Aorta (tissue), 5 donors: ENCODE results near the gene MAPK7. TPM values are rescaled to one million over a fixed set of nuclear protein-coding genes. Genes with fewer than 3 reads are reported as not detected.

Source experiments
- ATAC-seq: fragments of 200-7000 bp; cut with Tn5 transposase; one replicate; pipeline ENCODE4 v1.9.1; 2022; ENCODE audit warnings: moderate library complexity; ENCODE audit not compliant: low FRiP score
- DNase-seq, 2 donors: peaks; one replicate each; pipeline ENCODE4 v3.0.0-alpha.2; 2020
- H3K27ac ChIP-seq, 2 donors: one replicate each; pipeline ENCODE4 v1.5.1; 2013; ENCODE audit warnings: low read length in 2 of 2, mild to moderate bottlenecking in 2 of 2, moderate library complexity in 2 of 2, control low read depth in 1 of 2, inconsistent platforms in 1 of 2, low read depth in 1 of 2
- H3K27me3 ChIP-seq, 2 donors: one replicate each; pipeline ENCODE4 v1.6.1; 2013; ENCODE audit warnings: control low read depth in 1 of 2, low read length in 1 of 2, mild to moderate bottlenecking in 1 of 2, moderate library complexity in 1 of 2; ENCODE audit not compliant: insufficient read depth in 2 of 2, control insufficient read depth in 1 of 2
- H3K36me3 ChIP-seq, 2 donors: one replicate each; pipeline ENCODE4 v1.6.1; 2013; ENCODE audit warnings: control low read depth in 1 of 2, low read length in 1 of 2, mild to moderate bottlenecking in 1 of 2; ENCODE audit not compliant: insufficient read depth in 2 of 2, control insufficient read depth in 1 of 2
- H3K4me1 ChIP-seq, 2 donors: one replicate each; pipeline ENCODE4 v1.6.1; 2013; ENCODE audit warnings: low read length in 2 of 2, control low read depth in 1 of 2, mild to moderate bottlenecking in 1 of 2, moderate library complexity in 1 of 2; ENCODE audit not compliant: insufficient read depth in 2 of 2, control insufficient read depth in 1 of 2
- H3K4me3 ChIP-seq, 2 donors: one replicate each; pipeline ENCODE4 v1.5.1; 2013; ENCODE audit warnings: low read length in 2 of 2, control low read depth in 1 of 2, mild to moderate bottlenecking in 1 of 2
- H3K9me3 ChIP-seq: one replicate; pipeline ENCODE4 v1.6.1; 2013; ENCODE audit warnings: mild to moderate bottlenecking, low read length; ENCODE audit not compliant: control insufficient read depth
- WGBS, 2 donors: extraction: QIAGEN DNeasy Blood & Tissue Kit; methylation state at CpG; one replicate each; pipeline ENCODE4 v1.1.7; 2013; 5-methylcytosine and 5-hydroxymethylcytosine counted together
- intact Hi-C, 2 donors: fragments of 100-400 bp; cut with DNase I; formaldehyde crosslinking; loops; one replicate each; pipeline versions ENCODE4 v1.14.2 to v1.15.0; 2022
- long read RNA-seq, 2 donors: library from polyadenylated mRNA; unstranded; transcript quantifications; one replicate each; pipeline ENCODE4 v2.0.0, GENCODE V29; 2020 to 2021
- polyA plus RNA-seq, 2 donors: library from polyadenylated mRNA; stranded (reverse); fragments of 200-250 nt; gene quantifications; one replicate each; pipeline ENCODE4 v1.2.3, GENCODE V29; 2013
- total RNA-seq, 2 donors: library from RNA; stranded (reverse); fragmentation: NEBNext Ultra II Directional; extraction: Animal tissue kit (Norgen Biotek cat#: 25700); gene quantifications; one replicate each; pipeline ENCODE4 v1.2.1, GENCODE V29; 2021
- donor health status: healthy with polysubstance abuse.
- donor health status: Bipolar disorder and iron deficiency.
- donor health status: DM: no; HTN: no; CAD: no.
- donor health status: DM: no; HTN: no; CAD: no.
- donor health status: DM: yes; HTN: yes; CAD: no.

MAPK7 gene
- total RNA-seq = 10 to 100 TPM; 33.5 to 34.1 TPM
- 10 to 100 TPM in 1 of 2 donors, 1 to 10 TPM in 1; 5.4 to 25.6 TPM for polyA plus RNA-seq
- long read RNA-seq, donor 1, full-length matches to known transcripts = 10 of 17 reads
- long read RNA-seq, donor 1, partial matches to known transcripts = 4 of 17 reads
- long read RNA-seq, donor 1, other reads (novel, unspliced or antisense) = 3 of 17 reads
- long read RNA-seq, donor 2, full-length matches to known transcripts = 4 of 7 reads
- long read RNA-seq, donor 2, partial matches to known transcripts = 0 of 7 reads
- long read RNA-seq, donor 2, other reads (novel, unspliced or antisense) = 3 of 7 reads

DNA sequence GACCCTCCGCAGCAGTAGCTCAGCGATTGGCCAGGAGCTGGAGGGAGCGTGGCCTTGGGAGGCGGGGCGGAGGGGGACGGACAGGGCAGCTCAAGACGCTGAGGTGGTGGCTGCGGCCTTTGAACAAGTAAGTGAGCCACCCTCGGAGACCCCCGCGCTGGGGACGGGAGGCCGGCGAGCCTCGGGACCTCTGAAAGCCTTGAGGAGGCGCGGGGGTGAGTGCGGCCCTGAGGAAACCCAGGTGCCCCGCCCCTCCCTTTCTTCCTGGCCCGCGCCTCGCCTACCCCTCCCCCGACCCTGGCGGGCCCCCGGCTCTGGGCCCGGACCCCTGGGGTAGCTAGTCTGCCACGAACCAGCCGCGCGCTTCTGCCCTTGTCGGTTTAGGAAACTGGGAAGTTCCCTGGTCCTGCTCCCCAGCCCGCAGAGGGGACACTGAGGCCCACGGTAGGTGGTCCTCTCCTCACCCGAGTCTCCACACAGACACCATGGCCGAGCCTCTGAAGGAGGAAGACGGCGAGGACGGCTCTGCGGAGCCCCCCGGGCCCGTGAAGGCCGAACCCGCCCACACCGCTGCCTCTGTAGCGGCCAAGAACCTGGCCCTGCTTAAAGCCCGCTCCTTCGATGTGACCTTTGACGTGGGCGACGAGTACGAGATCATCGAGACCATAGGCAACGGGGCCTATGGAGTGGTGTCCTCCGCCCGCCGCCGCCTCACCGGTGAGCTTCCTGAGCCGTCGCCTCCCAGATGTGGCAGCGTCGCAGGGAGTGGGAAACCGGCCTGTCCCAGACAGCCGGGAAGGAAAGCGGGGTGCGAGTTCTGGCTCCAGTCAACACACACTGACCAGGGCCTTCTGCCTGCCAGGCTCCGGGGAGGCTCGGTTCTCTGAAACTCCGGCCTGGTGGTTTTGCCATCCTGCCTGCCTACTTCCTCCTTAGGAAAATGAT, at the start of gene MAPK7:
TSS of gene MAPK7 (plus strand) at position 83 of the 945 bp plus-strand sequence. CDS start at position 486, 403 bp downstream.
- 1 to 2% methylated on average over 59 to 69 of the region's 69 CpGs for WGBS, 2 donors
- peak; percentile 13 for ATAC-seq
- intact Hi-C loops = loop anchor here in 1 of 2 donors (5.0 kb wide), 1 partner anchor 69 kb away; no protein-coding TSS in a partner anchor
- Histone ChIP-seq H3K4me3 (peak within 1 kb of the TSS; percentile 49 to 75), H3K36me3 (peaks cover 0 to 5% of the 10 kb centered on the region in 2 donors), H3K27me3 (no peaks in the 10 kb centered on the region), H3K4me1 (peaks cover 0 to 3% of the 10 kb centered on the region in 2 donors), H3K9me3 (no peaks in the 10 kb centered on the region), H3K27ac (peak within 1 kb of the TSS; percentile 54 to 83)
- DNase-seq = peak; percentile 54 to 78

GRCh38 chr17:19329136-19329535, 49.2 kb upstream of the MAPK7 start:
- Histone ChIP-seq H3K4me1 (no peaks in the 10 kb centered on the region), H3K36me3 (no peaks in the 10 kb centered on the region), H3K27ac (no peak overlapping the region), H3K9me3 (no peaks in the 10 kb centered on the region), H3K4me3 (no peak overlapping the region), H3K27me3 (no peaks in the 10 kb centered on the region)
- no peak for DNase-seq
- intact Hi-C loops = no loop called here
- WGBS, 2 donors = 95 to 100% methylated on average over 2 of the region's 2 CpGs
- no peak for ATAC-seq

- no peak overlapping the region for H3K4me3 ChIP-seq
- DNase-seq (peak in 1 of 2 donors; percentile 67), ATAC-seq (no peak)
- no peak overlapping the region for H3K27ac ChIP-seq
- no peaks in the 10 kb centered on the region for H3K9me3 ChIP-seq
- no peaks in the 10 kb centered on the region for H3K4me1 ChIP-seq
- WGBS, 2 donors = 93 to 95% methylated on average over 2 of the region's 2 CpGs
- intact Hi-C loops = no loop called here
- H3K36me3 ChIP-seq = no peaks in the 10 kb centered on the region
- H3K27me3 ChIP-seq = no peaks in the 10 kb centered on the region
Measured at GRCh38 chr17:19329839-19330238, 48.5 kb upstream of the MAPK7 start.

DNA sequence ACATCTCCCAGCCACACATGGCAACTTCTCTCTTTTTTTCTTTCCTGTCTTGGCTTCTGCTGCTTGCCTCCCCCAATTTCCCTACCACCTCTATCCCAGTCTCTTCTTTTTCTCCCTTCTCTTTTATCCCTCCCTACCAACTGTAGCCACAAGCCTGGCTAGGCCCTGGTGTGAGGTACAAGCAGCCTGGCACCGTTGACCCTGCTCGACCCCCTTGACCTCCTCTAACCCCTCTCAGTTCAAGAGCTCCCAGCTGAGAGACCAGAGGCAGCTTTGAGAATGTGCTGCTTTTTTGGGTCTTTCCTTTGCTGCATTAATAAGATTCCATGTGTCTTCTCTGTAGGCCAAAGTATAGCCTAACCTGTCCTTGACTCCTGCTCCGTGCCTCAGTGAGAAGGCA, 48.0 kb upstream of the MAPK7 start:
- Histone ChIP-seq H3K4me1 (no peaks in the 10 kb centered on the region), H3K27me3 (no peaks in the 10 kb centered on the region), H3K27ac (no peak overlapping the region), H3K4me3 (no peak overlapping the region), H3K36me3 (no peaks in the 10 kb centered on the region), H3K9me3 (no peaks in the 10 kb centered on the region)
- no peak for ATAC-seq
- DNase-seq = peak in 1 of 2 donors; percentile 36
- intact Hi-C loops = no loop called here
- WGBS, 2 donors = 61 to 73% methylated on average over 3 of the region's 3 CpGs

GRCh38 chr17:19331134-19331533, 47.2 kb upstream of the MAPK7 start:
- 54% methylated on average over 4 of the region's 4 CpGs for WGBS, 2 donors
- DNase-seq = no peak
- Histone ChIP-seq H3K4me1 (no peaks in the 10 kb centered on the region), H3K36me3 (no peaks in the 10 kb centered on the region), H3K4me3 (no peak overlapping the region), H3K27me3 (no peaks in the 10 kb centered on the region), H3K9me3 (no peaks in the 10 kb centered on the region), H3K27ac (no peak overlapping the region)
- intact Hi-C loops = no loop called here
- ATAC-seq = no peak

- H3K27me3 ChIP-seq = no peaks in the 10 kb centered on the region
- no peak for ATAC-seq
- no peaks in the 10 kb centered on the region for H3K4me1 ChIP-seq
- 91 to 92% methylated on average over 13 of the region's 13 CpGs for WGBS, 2 donors
- H3K36me3 ChIP-seq = no peaks in the 10 kb centered on the region
- H3K4me3 ChIP-seq = no peak overlapping the region
- no peaks in the 10 kb centered on the region for H3K9me3 ChIP-seq
- no peak overlapping the region for H3K27ac ChIP-seq
- intact Hi-C loops = no loop called here
- DNase-seq = no peak
Measured at GRCh38 chr17:19331543-19332245, 46.6 kb upstream of the MAPK7 start.

GRCh38 chr17:19332371-19333131, 45.7 kb upstream of the MAPK7 start:
- intact Hi-C loops = no loop called here
- Histone ChIP-seq H3K27me3 (no peaks in the 10 kb centered on the region), H3K27ac (no peak overlapping the region), H3K4me3 (no peak overlapping the region), H3K4me1 (no peaks in the 10 kb centered on the region), H3K9me3 (no peaks in the 10 kb centered on the region), H3K36me3 (no peaks in the 10 kb centered on the region)
- DNase-seq (no peak), ATAC-seq (no peak)
- WGBS, 2 donors = 77 to 80% methylated on average over 6 of the region's 6 CpGs

DNA sequence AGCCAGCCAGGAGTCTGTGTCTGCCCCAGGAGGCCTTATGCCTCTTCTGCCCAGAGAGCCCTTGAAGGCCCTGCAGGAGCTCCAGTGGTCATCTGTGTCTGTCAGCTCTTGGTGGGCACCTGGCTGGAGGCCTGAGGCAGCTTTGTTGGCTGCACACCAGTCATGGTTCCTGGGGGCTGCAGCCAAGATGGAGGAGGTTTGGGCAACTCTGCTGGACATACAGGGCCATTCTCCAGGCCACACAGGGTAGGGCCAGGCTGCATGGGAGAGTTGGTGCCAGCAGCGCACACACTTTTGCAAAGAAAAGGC, 45.2 kb upstream of the MAPK7 start:
- DNase-seq = no peak
- no peaks in the 10 kb centered on the region for H3K27me3 ChIP-seq
- H3K4me3 ChIP-seq = no peak overlapping the region
- no peaks in the 10 kb centered on the region for H3K4me1 ChIP-seq
- H3K27ac ChIP-seq = no peak overlapping the region
- WGBS, 2 donors = 93 to 96% methylated on average over 1 of the region's 1 CpG
- no peaks in the 10 kb centered on the region for H3K9me3 ChIP-seq
- ATAC-seq = no peak
- intact Hi-C loops = no loop called here
- H3K36me3 ChIP-seq = no peaks in the 10 kb centered on the region
